T-helper 2 cell (primary cell): ENCODE measurements around the gene TMCO2.

Experiments used
- DNase-seq, 5 experiments: peaks; one replicate each; pipeline versions ENCODE4 v3.0.0 to v3.0.0-alpha.2; 2012 to 2022

Gene TMCO2

DNA sequence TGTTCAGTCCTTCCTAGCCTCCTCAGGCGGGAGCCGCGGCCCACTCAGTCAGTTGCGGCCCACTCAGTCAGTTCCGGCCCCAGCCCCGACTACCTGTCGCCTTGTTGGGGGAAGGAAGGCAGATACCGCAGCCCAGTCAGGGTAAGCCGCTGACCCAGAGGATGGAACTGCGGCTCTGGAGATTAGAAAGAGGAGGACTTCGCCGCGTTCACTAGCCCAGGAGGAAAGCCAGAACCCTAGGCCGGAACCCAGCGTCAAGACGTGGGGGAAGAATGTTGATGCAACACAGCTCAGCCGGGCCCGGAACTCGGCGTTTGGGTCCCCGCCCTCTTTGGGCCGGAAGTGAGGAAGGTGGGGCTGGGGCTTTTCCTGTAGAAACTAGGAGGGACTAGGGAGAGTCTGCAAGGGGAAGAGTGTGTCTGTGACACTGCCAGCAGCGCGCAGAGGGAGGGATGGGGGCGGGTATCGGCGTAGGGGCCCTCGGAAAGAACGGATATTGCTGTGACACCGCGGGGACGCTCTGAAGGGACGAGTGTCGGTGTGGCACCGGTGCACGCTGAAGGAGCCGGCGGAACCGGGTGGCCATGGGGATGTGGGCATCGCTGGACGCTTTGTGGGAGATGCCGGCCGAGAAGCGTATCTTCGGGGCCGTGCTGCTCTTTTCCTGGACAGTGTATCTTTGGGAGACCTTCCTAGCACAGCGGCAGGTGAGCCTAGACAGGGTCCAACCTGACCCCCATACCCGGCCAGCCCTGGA, 10.1 kb downstream of the TMCO2 start, which contains the start of gene ZMPSTE24:
ZMPSTE24 (plus strand) TSS at position 549 of the 757 bp plus-strand sequence; CDS start at position 585, 36 bp downstream.
- peak; percentile 83 to 99 (median 94) for DNase-seq

DNA sequence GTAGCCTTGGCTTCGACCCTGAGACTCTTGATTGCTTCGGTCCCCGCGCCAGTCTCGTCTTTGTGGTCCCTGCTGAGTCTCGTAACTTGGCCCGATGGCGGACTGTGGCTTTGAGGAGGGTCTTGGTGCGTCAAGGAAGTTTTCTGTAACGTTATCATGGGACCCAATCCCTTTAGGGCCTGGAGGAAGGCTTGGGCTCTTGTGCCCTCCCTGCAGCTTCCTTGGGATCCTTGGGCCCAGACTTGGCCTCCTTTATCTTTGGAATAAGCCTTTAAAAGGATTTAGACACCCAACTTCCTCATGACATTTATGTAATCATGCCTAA, 10.7 kb downstream of the TMCO2 start:
- DNase-seq = no peak

DNA sequence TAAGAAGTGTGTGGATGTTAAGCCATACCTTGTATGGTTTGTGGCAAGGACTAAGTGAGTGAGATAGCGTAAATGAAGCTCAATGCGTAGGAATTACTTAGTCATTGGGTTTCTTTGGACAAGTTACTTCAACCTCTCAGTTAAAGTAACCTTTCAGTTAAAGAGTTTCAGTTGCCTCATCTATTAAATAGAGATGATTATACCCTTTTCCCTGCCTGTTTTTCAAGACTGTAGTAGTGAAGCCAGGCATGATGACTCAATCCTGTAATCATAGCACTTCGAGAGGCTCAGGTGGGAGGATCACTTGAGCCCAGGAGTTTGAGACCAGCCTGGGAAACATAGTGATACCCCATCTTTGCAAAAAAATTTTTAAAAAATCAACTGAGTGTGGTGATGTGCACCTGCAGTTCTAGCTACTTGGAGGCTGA, 16.6 kb downstream of the TMCO2 start:
- DNase-seq = peak in 1 of 5 experiments; percentile 42

DNA sequence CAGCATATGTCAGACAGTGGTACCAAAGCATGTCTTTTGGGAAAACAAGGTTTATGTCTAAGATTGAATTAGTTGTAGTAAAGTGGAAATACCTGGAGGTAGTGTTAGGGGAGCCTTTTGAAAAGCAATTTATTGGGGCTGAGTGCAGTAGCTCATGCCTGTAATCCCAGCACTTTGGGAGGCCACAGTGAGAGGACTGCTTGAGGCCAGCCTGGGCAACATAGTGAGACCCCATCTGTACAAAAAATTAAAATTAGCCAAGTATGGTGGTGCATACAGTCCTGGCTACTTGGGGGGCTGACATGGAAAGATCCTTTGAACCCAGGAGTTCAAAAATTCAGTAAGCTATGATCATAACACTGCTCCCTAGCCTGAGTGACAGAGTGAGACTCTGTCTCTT, 17.6 kb downstream of the TMCO2 start:
- no peak for DNase-seq

DNA sequence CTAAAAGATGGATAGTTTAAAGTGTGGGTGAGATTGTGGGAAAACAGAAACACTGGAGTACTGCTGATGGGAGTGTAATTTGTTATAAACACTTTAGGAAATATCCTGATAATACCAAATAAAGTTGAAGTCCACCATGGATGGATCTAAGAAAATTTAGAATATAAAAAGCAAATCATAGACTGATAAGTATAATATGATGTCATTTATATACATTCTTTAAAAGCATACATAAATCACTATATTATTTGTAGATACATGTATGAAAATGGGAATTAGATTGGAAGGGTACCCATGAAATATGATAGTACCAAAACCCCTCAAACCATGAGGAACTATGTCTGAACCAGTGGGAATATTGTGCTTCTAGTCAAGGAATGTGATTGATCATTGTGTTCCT, 18.2 kb downstream of the TMCO2 start:
- no peak for DNase-seq

DNA sequence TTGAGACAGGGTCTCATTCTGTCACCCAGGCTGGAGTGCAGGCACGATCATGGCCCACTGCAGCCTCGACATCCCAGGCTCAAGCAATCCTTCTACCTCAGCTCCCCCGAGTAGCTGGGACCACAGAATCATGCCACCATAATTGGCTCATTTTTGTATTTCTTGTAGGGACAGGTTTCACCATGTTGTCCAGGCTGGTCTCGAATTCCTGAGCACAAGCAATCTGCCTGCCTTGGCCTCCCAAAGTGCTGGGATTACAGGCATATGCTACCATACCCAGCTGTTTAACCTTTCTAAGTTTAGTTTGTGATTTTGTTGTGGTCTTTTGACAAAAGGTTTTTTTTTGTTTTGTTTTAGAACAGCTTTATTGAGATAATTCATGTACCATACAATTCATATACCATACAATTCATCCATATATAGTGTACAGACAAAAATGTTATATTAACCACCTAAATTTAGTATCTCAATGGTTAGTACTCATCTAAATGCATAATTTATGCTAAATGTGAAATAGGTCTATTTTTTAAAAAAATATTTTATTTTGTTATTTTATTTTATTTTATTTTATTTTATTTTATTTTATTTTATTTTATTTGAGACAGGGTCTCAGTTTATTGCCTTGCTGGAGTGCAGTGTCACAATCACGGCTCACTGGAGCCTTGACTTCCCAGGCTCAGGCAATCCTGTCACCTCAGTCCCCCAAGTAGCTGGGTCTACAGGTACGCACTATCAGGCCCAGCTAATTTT, 19.2 kb downstream of the TMCO2 start:
- DNase-seq = no peak

DNA sequence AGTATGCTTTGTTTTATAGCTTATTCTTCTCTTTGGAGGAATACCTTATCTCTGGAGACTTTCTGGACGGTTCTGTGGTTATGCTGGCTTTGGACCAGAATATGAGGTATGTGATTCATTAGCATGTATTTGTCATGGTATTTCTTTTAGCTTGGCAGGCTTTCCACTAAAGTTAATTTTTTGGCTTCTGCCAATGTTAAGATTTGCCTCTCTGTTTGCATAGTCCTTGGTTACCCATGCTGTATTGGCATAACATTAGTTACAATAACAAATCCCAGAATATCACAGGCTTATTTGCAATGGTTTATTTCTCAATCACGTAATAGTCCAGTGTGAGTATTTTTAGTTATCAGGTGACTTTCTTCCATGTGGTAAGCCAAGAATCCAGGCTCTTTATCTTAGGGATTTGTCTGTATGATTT, 20.0 kb downstream of the TMCO2 start:
- no peak for DNase-seq

DNA sequence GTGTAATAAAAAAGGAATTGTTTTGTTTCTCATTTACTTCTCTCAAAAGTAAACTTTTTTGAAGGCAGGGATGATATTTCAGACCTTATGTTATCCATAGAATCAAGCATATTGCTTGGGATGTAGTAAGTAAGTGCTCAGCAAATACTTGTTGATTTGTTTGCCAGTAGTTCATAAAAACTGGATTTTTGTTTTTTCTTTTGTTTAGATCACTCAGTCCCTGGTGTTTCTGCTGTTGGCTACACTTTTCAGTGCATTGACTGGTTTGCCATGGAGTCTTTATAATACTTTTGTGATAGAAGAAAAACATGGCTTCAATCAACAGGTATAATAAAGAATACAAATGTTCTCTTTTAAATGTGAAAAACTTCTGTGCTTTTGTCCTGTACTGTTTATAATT, 20.5 kb downstream of the TMCO2 start:
- DNase-seq = no peak

DNA sequence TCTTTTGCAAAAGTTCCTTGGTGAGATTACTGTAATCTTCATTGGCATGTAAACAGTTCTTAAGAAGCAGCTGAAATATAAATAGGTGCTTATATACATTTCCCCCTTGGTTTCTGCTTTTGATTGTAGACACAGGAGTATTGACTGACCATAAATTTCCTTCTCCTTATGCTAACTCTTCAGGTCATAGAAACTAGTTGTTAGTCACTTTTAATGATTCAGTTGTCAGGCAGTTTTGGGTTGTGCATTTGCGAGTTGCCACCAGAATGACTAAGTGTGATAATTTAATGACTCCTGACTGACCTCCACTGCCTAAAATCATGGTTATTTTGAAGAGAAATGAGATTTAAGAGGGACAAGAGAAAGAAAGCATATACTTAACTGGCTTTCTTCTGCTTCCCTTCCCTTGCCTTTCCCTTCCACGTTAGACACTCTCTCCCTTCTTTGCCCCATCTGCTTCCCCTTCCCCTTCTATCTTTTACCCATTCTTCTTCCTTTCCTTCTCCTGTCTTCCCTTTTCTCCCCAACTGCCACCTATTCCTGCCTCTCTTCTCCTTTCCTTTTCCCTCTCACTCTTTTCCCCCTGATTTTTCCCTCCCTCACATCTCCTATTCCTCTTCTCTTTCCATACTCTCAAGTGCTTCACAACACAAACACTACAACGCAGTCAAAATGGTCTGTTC, 22.6 kb downstream of the TMCO2 start:
- peak in 1 of 5 experiments; percentile 21 for DNase-seq

DNA sequence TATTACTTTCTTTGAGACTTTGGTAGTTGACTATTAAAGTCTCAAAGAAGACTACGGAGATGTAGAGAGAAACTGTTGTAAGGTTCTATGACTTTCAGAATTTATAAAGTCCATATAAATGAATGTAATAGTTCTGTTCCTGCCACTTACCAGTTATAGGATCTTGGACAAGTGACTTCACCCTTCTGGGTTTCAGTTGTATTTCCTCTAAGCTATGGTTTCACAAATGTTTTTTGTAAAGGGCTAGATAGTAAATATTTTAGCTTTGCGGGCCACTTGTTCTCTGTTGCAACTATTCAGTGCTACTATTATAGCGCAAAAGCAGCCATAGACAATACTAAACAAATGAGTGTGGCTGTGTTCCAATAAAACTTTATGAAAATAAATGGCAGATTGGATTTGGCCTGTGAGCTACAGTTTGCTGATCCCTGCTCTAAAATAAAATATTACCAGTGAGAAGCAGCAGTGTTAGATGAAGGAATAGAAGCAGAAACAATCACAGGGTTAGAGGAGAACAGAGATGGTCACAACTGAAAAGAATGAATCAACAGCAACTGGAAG, 25.0 kb downstream of the TMCO2 start:
- DNase-seq = no peak

DNA sequence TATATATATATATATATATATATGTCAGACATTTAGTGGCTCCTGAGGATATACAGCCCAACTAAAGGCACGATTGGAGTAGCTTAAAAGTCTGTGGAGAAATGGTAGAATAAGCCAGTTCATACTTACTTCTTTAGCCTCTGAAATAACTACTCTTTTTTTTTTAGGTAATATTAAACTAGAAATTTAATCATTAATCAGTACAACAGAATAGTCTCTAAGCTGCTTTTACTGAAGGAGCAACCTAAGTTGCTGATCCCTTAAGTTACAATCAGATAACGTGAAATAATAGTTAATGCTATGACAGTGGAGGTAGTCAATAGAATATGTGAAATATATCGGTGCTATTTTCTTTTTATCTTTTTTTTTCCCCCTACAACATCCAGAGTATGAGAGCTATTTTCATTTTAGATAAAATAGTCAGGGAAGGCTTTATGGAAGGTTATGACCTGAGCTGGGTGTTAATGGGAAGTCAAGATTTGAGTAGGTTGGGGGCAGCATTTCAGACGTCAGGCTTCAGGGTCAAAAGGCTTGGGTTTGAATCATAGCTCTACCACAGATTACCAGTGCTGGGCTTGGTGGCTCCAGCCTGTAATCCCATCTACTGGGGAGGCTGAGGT, 25.9 kb downstream of the TMCO2 start:
- no peak for DNase-seq

DNA sequence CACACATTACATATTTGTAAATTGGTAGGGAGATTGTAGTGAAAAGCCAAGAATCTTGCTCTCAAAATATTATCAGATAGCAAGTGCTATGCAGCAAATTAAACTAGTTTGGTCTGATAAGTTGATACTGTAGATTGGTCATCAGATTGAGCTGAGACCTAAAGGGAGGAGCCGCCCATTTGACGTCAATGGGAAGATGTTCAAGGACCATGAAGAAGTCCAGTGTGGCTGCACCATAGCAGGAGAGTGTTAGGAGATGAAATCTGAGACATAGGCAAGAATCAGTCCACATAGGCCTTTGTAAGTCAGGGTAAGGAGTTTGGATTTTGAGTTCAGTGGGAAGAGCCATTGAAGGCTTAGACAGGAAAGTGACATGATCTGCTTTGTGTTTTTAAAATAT, 26.6 kb downstream of the TMCO2 start:
- DNase-seq = no peak

DNA sequence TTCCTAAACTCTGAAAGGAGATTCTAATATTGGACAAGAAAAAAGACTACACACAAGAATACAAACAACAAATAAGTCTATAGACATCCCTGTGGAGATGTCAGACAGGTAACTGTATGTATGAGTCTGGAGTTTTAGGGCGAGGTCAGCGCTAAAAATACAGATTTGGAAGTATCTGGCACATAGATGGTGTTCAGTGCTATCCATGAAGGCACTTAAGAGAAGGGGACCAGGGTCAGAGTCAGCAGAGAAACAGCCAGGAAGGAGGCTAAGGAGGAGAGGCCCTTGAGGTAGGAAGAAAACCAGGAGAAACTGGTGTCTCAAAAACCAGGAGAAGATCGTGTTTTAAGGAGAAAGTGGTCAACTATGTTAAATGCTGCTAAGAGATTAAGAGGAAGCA, 28.4 kb downstream of the TMCO2 start:
- no peak for DNase-seq

DNA sequence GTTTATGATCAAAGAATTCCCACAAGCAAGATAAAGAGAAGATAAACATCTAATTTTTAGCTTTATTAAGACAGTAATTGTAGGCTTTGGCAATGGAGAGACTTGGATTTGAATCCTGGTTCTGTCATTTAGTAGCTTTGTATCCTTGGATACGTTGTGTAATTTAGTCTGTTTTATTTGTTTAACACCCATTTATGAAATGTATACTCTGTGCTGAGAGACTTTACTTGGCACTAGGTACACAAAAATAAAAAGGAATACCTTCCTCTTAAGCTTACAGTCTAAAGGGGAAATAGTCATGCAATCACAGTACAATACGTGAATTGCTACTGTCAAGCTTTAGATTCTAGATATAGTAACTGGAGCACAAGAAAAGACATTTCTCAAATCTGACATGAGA, 34.1 kb downstream of the TMCO2 start:
- no peak for DNase-seq

DNA sequence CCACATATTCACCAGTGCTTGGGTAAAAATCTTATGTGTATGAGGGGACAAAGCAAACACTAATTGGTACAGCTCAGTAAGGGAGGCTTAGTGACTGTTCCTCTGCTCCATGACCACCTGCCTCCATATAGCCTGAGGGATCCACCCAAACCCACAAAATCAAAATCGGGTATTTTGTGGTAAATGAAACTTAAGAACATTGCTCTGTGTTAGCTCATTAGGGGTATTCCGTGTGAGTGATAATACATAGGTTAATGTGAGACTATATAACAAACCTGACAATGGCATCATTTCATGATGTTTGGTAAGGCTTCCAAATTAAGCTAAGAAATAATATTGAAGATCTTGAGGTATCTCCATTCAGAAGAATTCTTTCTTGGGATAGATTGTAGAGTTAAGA, 43.6 kb downstream of the TMCO2 start:
- no peak for DNase-seq

DNA sequence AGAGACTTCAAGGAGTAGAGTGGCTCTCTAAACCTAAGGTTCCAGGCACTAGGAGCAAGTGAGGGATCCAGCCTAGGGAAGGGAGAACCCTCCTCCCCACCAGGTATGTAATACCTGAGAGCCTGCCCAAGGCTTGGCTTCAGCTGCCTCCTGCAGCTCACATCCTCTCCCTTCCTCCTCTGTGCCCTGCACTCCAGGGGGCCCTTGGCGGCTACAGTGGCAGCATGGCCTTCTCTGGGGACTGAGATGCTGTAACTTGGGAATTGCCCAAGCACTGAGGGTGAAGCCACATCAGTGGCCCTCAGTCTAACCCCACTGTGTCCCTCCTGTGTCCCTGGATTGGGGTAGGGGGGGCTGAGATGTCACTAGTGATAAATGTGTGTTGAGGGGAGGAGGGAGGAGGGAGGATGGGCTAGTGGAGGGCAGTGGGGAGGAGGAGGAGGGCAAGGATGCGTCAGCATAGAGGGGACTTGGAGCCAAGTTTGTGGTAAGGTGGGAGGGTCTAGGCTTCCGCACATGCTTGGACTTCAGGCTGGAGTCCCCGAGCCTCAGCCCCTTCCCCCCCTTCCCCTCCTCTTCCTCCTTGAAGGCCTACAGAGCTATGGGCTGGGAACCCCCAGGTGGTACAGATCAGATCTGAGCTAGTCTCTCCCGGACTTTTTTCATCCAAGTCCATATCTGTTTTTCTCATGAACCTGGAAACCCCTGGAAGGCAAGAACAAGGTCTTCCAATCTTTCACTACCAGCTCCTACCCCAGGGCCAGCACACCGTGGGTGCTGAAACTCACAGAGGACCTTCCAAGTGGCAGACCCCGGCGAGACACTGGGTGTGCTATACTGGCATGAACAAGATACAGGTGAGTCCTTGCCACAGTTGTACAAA, 51.9 kb downstream of the TMCO2 start:
- no peak for DNase-seq

DNA sequence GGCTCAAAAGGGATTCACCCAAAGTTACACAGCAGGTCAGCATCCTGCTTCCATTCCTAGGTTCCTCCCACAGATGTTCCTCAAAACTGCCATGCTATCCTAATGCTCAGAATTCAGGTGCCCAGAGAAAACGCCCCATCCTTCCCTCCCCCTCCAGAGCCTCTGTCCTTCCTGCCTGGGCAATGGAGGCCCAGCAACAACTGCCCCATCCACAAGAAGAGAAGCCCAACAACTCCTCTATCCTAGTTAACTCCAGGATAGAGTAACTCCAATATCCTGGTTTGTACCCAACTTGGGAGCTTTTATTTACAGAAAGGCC, 52.5 kb downstream of the TMCO2 start:
- DNase-seq = no peak

DNA sequence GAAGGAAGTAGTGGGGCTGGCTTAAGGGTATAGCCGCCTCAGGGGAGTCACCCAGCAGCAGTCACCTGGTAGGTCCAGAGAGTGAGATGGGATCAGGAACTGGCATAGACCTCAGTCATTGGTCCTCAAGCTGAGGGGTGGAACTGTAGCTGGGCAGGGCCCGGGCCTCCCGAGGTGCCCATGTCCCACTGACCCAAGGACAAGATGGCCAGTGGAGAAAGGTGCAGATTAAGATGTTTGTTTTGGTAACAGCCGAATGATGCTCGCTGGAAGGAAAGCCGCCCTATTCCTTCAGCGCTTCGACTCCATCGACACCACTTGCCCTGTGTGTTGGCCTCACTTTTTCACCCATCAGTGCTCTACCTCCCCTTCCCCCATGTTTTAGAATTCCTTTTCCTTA, 52.9 kb downstream of the TMCO2 start:
- DNase-seq = no peak

DNA sequence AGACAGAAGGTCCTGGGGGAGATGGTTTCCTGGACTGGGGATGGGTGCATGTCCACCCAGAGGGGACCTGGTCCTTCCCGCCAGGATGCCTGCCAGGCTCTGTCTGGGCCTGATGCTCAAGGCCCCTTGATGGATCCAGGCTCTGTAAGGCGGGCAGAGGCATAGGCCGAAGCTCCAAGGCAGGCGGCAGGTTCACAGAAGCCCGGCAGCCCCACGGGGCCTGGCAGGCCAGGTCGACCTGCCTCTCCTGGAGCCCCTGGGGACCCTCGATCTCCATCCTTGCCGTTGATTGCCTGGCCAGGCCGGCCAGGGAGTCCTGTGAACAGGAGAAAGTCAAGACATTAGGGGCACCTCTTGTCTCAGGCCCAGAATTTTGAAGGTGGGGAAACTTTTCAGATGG, 53.3 kb downstream of the TMCO2 start:
- no peak for DNase-seq
